Endometrial microvascular endothelial cells (primary cell): ENCODE results near the gene HS1BP3. TPM values are rescaled to one million over a fixed set of nuclear protein-coding genes. Genes with fewer than 3 reads are reported as not detected.

ENCODE experiments used
- in situ Hi-C: cut with HindIII; loops from 2 replicates; pipeline ENCODE4 v1.10.0; 2017; ENCODE audit warnings: low sequenced_read_pairs, low pct_unique_long_range_greater_than_20kb; ENCODE audit errors: inconsistent ontology term
- total RNA-seq: library from RNA; depleted of rRNA; stranded (reverse); fragments of >200 nt; gene quantifications from one replicate; pipeline ENCODE4 v1.2.3, GENCODE V29; 2015; ENCODE audit errors: inconsistent ontology term

HS1BP3 gene
- total RNA-seq, 1 donor from 2014 or later: 22.0 TPM

GRCh38 chr2:20614201-20615067, 36.5 kb downstream of the HS1BP3 start:
- in situ Hi-C loops: no loop called here

DNA sequence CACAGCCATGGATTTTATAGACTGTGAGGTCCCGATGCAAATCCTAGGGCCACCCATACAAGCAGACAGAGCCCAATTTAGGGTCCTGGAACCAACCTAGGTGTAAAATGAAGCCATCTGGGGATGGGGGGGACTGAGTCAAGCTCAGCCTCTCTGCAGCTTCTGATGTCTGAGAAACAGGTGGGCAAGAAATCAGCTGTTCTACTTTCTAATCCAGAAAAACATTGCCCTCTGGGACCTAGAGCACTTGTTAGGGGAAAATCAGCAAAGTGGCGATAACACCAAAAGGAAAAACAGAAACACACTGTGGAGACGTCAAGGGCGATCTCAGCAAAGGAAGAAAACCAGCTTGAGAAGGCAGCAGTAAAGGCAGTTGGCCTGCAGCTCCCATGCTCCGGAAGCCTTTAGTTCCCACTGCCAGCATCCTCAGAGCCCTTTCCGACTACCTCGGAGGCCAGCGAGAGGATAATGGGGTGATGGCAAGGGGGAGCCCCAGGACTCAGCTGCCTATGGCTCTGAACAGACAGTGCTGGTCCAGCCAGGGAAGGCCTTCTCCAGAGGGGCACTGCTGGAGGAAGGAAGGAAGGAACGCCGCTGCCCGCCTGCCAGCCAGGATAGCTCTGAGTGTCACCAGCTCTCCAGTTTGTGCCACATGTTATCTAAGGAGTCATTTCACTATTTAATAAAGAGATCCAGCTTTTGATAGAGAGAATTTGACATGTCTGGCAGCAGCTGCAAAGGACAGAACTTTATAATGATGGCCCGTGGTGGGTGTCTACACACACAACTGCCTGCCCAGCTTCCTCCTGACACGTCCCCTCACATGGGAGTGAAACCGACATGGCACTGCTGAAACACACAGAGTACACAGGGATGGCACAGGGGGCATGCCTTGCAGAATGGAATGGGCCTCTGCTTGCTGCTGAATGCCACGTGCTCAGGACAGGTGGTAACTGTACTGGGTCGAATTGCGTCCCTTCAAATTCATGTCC, 37.7 kb downstream of the HS1BP3 start:
- in situ Hi-C loops: no loop called here

GRCh38 chr2:20611844-20612356, 39.0 kb downstream of the HS1BP3 start:
- in situ Hi-C loops: no loop called here

GRCh38 chr2:20611077-20611843, 39.6 kb downstream of the HS1BP3 start:
- in situ Hi-C loops: no loop called here

GRCh38 chr2:20609995-20610357, 40.9 kb downstream of the HS1BP3 start:
- in situ Hi-C loops: no loop called here

DNA sequence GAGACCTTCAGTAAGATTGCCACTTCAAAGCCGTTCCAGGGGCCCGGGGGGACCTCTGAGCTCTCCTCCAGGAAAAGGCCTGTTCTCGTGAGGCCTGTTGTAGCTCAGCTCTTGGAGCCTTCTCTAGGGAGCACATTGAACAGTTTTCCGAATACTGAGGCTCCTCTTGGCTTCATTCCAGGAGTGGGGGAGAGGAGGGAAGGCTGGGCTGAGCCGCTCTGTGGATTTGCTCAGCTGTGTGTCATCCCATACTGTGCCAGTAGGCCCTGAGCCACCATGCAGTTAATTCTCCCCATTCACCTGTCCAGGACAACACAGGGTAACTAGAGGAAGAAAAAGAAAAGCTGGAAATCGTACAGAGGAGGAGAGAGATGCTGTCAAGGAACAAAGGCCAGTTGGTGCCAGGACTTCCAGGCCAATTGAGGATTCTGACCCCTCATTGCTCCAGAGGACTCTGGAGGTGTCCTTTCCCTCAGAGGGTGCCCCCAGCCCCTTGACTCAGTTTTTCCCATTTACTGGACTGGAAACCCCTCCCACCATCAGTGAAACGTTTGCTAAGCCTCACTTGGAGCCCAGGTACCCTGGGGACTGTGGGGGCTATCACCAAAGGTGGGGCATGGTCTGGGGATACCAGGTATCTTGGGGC, 41.4 kb downstream of the HS1BP3 start:
- in situ Hi-C loops: no loop called here

DNA sequence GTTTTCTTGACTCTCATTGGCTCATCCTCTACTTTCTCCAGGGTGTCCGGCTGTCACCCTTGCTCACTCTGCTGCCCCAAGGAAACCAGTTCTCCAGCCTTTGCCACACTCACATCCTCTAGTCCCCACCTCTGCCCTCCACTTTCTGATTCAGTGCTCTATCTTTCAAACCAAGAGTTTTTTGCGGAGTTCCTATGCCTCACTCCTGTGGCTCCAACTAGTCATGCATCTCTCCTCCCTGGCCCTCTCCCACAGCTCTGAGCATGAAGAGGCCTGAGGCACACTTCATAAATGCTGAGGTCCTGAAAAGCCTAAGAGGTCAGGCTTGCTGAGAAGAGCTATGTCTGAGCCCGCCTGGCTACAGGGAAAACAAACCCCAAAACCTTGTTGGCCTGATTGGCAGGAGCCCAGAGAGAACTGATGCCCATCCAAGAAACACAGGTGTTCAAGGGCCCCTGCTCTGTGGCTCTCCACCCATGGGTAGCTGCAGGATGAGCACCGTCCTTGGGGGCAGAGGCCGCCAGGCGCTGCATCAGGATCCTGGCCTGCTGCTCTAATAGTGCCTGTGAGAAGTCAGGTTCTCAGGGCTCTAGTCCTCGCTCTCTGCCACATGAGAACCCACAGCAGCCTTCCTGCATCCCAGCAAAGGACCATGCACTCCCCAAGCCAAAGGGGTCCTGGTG, 42.1 kb downstream of the HS1BP3 start:
- in situ Hi-C loops: no loop called here

DNA sequence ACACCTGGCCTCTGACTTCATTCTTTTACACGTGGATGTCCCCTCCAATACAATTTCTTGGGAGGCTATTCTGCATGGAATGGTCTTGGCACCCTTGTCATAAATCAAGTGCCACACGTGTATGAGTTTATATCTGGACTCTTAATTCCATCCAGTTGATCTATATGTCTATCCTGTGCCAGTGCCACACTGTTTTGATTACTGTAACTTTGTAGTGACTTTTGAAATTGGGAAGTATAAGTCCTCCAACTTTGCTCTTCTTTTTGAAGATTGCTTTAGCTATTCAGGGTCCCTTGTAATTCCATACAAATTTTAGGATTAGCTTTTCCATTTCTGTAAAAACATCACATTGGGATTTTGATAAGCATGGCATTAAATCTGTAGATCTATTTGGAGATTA, 43.5 kb downstream of the HS1BP3 start:
- in situ Hi-C loops: no loop called here

DNA sequence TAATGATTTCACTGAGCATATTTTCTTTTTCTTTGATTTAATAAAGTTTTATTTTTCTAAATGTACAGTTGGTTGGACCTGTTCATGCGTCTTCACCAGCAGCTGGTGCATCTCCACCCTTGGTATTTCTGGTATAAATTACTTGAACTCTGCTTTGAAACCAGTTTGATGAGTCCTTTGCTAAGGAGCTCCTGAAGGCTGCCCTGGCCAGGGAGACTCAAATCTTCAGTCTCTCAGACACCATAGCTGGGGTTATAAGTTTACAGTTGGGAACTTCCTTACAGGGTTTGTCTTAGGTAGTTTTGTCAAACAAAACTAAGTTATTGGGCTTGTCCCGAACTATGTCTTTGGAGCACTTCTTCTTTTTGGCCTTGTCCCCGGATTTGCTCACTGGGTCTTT, 44.7 kb downstream of the HS1BP3 start:
- in situ Hi-C loops: no loop called here

DNA sequence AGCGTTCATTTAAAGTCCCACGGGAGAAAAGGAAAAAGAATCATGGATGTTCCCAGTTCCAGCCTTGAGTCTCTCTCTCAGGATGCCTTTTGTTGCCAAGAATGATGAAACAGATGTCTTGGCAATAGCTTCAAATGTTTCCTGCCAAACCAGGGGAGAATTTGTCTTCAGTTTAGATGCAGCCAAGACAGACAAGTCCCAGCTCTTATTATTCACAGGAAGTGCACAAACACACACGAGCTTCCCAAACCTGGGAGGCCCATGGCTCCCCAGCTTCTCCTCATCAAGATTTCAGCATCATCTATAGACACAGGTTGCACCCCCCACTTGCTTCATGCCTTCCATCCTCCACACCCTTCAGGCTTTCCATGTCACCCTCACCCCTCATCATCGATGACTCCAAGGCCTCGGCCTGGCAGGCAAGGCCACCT, 45.9 kb downstream of the HS1BP3 start:
- in situ Hi-C loops: no loop called here

- in situ Hi-C loops: no loop called here
These were observed 46.4 kb downstream of the HS1BP3 start for GRCh38 chr2:20604401-20604911.

DNA sequence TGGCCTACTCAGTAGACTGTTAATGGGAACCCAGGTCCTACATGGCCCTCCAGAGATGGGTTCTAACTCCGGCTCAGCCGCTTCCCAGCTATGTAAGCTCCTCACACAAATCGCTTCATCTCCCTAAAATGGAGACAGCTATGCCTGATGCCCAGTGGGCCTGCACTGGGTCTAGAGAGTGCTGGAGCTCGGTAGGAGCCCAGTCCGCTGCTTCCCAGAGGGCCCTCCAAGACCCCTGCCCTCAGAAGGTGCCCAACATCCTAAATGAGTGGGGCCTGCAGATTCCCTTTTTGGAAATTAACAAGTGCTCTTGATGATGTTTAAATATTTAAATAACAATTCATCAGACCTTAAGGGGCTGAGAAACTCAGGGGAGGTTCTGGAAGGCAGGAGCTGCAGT, 47.1 kb downstream of the HS1BP3 start:
- in situ Hi-C loops: no loop called here

DNA sequence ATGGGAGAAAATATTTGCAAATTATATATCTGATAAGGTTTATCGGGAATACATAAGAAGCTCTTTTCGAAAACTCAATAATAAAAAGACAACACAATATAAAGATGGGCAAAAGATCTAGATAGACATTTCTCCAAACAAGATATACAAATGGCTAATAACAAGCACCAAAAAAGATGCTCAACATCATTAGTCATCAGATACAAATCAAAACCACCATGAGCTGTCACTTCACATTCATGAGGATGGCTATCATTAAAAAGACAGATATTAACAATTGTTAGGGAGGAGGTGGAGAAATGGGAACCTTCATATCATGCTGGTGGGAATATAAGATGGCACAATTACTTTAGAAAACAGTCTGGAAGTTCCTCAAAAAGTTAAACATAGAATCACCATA, 48.1 kb downstream of the HS1BP3 start:
- in situ Hi-C loops: no loop called here

DNA sequence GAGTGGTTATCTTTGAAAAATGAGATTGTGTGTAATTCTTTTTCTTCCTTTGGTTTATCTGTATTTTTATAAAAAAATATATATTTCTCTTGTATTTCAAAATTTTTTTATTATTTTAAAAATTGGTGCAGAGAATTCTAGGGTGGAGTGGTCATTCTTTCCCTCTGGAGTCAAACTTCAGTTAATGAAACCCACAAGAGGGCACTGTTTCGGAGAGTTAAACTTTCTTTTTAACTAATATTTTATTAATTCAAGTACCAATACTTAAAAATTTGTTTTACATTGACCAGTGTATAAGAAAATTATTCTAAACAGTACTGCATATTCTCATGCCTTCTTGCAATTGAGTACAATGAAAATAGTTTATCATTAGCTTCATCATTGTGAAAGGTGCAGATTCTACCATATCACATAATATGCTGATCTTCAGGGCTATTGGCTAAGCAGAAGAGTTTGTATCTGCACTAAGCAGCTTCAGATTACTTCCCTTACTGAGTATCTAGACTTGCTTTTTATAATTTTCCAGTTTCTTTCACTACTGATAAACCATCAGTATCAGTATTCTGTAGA, 50.1 kb downstream of the HS1BP3 start:
- in situ Hi-C loops: no loop called here

DNA sequence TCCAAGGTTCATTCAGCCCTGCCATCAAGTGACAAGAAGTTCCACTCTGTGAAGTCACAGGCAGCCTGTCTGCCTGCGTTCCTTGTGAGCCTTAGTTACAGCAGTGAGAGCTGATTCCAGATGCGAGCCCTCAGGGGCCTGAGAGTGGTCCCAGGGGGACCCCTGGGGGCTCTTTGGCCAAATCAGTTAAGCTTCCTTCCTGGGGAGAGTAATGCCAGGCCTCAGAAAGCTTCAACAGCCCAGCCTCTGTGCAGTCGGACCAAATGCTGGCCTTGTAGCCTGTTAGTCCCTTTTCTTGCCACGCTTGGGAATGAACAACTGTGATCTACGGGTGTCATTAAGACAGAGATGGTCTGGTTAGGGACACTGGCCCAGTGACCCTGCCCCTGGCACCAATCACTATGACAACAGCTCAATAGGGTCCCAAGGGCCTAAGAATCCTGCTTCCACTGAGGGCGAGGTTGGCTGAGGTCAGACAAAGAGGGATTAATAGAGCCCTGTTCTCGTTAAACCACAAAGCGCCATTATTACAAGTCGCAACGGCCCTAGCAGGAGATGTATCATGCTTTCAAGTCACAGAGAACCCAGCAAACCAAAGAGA, 50.9 kb downstream of the HS1BP3 start:
- in situ Hi-C loops: no loop called here

- in situ Hi-C loops: no loop called here
These were observed 51.8 kb downstream of the HS1BP3 start for GRCh38 chr2:20599001-20599600.

DNA sequence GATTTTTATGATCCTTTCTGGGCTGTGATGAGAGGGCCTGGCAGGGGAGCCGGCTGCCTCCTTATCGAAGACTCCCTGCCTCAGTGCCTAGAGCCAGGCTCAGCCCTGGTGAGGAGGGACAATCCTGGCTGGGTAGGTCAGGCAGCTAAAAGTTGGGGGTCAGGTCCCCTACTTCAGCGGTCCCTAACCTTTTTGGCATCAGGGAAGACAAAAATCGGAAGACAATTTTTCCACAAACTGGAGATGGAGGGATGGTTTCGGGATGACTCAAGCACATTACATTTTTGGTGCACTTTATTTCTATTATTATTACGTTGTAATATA, 53.1 kb downstream of the HS1BP3 start:
- in situ Hi-C loops: no loop called here
